GM23248 (cell line): ENCODE data around the gene BICC1. TPM values are rescaled to one million over a fixed set of nuclear protein-coding genes. Genes with fewer than 3 reads are reported as not detected.

Source experiments
- DNase-seq: peaks from one replicate; pipeline ENCODE4 v3.0.0-alpha.2; 2015
- H2AFZ ChIP-seq: fragments of 200-600 bp; sonication (generic); 2 replicates; pipeline ENCODE4 v1.6.1; 2016; ENCODE audit warnings: antibody characterized with exemption
- H3F3A ChIP-seq: fragments of 200-600 bp; sonication (generic); 2 replicates; pipeline ENCODE4 v1.6.1; 2016; ENCODE audit warnings: mild to moderate bottlenecking, antibody characterized with exemption, mixed run types; ENCODE audit not compliant: insufficient read depth
- H3K27ac ChIP-seq: fragments of 200-600 bp; sonication (generic); 2 replicates; pipeline ENCODE4 v1.5.1; 2016; ENCODE audit warnings: mild to moderate bottlenecking
- H3K27me3 ChIP-seq: fragments of 200-600 bp; sonication (generic); replicated peaks from 2 replicates; pipeline ENCODE4 v1.6.1; 2016; ENCODE audit warnings: mild to moderate bottlenecking; ENCODE audit not compliant: insufficient read depth
- H3K36me3 ChIP-seq: fragments of 200-600 bp; sonication (generic); 2 replicates; pipeline ENCODE4 v1.6.1; 2016; ENCODE audit warnings: low read depth, mild to moderate bottlenecking
- H3K4me1 ChIP-seq: fragments of 200-600 bp; sonication (generic); 2 replicates; pipeline ENCODE4 v1.6.1; 2016; ENCODE audit warnings: mild to moderate bottlenecking; ENCODE audit not compliant: insufficient read depth
- H3K4me2 ChIP-seq: fragments of 200-600 bp; sonication (generic); one replicate; pipeline ENCODE4 v1.6.1; 2016; ENCODE audit warnings: mild to moderate bottlenecking; ENCODE audit not compliant: unreplicated experiment
- H3K4me3 ChIP-seq: fragments of 200-600 bp; sonication (generic); 2 replicates; pipeline ENCODE4 v1.5.1; 2016; ENCODE audit warnings: mild to moderate bottlenecking
- H3K79me2 ChIP-seq: fragments of 200-600 bp; sonication (generic); 2 replicates; pipeline ENCODE4 v1.6.1; 2016; ENCODE audit warnings: mild to moderate bottlenecking; ENCODE audit not compliant: insufficient read depth
- H3K9ac ChIP-seq: fragments of 200-600 bp; sonication (generic); 2 replicates; pipeline ENCODE4 v1.6.1; 2016; ENCODE audit warnings: mild to moderate bottlenecking
- H3K9me2 ChIP-seq: fragments of 200-600 bp; sonication (generic); 2 replicates; pipeline ENCODE4 v1.6.1; 2016; ENCODE audit warnings: mixed run types, mild to moderate bottlenecking, moderate library complexity; ENCODE audit not compliant: insufficient read depth
- H3K9me3 ChIP-seq: fragments of 200-600 bp; sonication (generic); one replicate; pipeline ENCODE4 v1.6.1; 2017; ENCODE audit warnings: low read depth
- H4K20me1 ChIP-seq: fragments of 200-600 bp; sonication (generic); 2 replicates; pipeline ENCODE4 v1.6.0; 2016; ENCODE audit not compliant: insufficient read depth
- EZH2 ChIP-seq: fragments of 200-600 bp; sonication (generic); IDR thresholded peaks from 2 replicates; pipeline ENCODE4 v1.6.1; 2018; ENCODE audit warnings: antibody characterized with exemption, mild to moderate bottlenecking; ENCODE audit not compliant: insufficient read depth, poor library complexity, severe bottlenecking
- EZH2phosphoT487 ChIP-seq: fragments of 200-600 bp; sonication (generic); IDR thresholded peaks from 2 replicates; pipeline ENCODE4 v1.6.1; 2018; ENCODE audit warnings: antibody characterized with exemption, moderate library complexity, mild to moderate bottlenecking, low read depth; ENCODE audit not compliant: insufficient read depth
- WGBS, 2 experiments: methylation state at CpG; one replicate each; pipeline ENCODE4 v1.1.6; 2015 to 2017; ENCODE audit warnings: low lambda C conversion rate in 2 of 2, low coverage in 1 of 2; ENCODE audit errors: missing lambda C conversion rate in 2 of 2; 5-methylcytosine and 5-hydroxymethylcytosine counted together
- in situ Hi-C: fragments of 300-500 bp; cut with MboI; formaldehyde crosslinking; loops from 2 replicates; pipeline ENCODE4 v1.15.0; 2020
- polyA plus RNA-seq: library from polyadenylated mRNA; unstranded; fragments of >200 nt; fragmentation: Nextera tagmentation; extraction: Ambion mirVana; gene quantifications from 2 replicates; pipeline ENCODE4 v1.2.1, GENCODE V29; 2016
- total RNA-seq: library from RNA; depleted of rRNA; stranded (reverse); fragments of >200 nt; shearing (Covaris generic); gene quantifications from 2 replicates; pipeline ENCODE4 v1.2.3, GENCODE V29; 2014

BICC1 gene
- total and polyA plus RNA-seq, 2 experiments from 2014 or later, result 80.5 to 97.0 TPM

GRCh38 chr10:58840840-58841435, 328.3 kb downstream of the BICC1 start:
- WGBS, 2 experiments, result 92 to 100% methylated on average over 1 of the region's 1 CpG
- Histone ChIP-seq H2AFZ (no peak overlapping the region), H3K4me1 (0 out of 2 replicates have a peak, but pooled peaks cover 5% of the 10 kb centered on the region), H3K4me3 (no peak overlapping the region), H3K79me2 (no peaks in the 10 kb centered on the region), H4K20me1 (no peaks in the 10 kb centered on the region), H3K9ac (no peak overlapping the region), H3F3A (no peaks in the 10 kb centered on the region), H3K36me3 (no peaks in the 10 kb centered on the region), H3K9me2 (no peaks in the 10 kb centered on the region), H3K4me2 (no peak overlapping the region), H3K9me3 (no peaks in the 10 kb centered on the region), H3K27ac (no peak overlapping the region), H3K27me3 (no peaks in the 10 kb centered on the region)
- DNase-seq, result no peak
- in situ Hi-C loops, result no loop called here
- no peak for TF ChIP-seq EZH2phosphoT487
- TF ChIP-seq EZH2, result no peak

- TF ChIP-seq EZH2, result no peak
- WGBS, 2 experiments, result 83 to 88% methylated on average over 4 of the region's 4 CpGs
- Histone ChIP-seq H3K4me2 (no peak overlapping the region), H3K9ac (no peak overlapping the region), H3K4me3 (no peak overlapping the region), H3K9me2 (no peaks in the 10 kb centered on the region), H4K20me1 (no peaks in the 10 kb centered on the region), H3K4me1 (0 out of 2 replicates have a peak, but pooled peaks cover 5% of the 10 kb centered on the region), H3K9me3 (no peaks in the 10 kb centered on the region), H3K27ac (no peak overlapping the region), H3K36me3 (no peaks in the 10 kb centered on the region), H3F3A (no peaks in the 10 kb centered on the region), H3K79me2 (no peaks in the 10 kb centered on the region), H3K27me3 (no peaks in the 10 kb centered on the region), H2AFZ (no peak overlapping the region)
- in situ Hi-C loops, result no loop called here
- DNase-seq, result no peak
Measured at GRCh38 chr10:58842860-58843376, 330.2 kb downstream of the BICC1 start.

- Histone ChIP-seq H2AFZ (no peak overlapping the region), H3K9me2 (no peaks in the 10 kb centered on the region), H3K36me3 (no peaks in the 10 kb centered on the region), H3K4me2 (no peak overlapping the region), H3K27me3 (no peaks in the 10 kb centered on the region), H3K9me3 (no peaks in the 10 kb centered on the region), H3K27ac (no peak overlapping the region), H3K4me1 (0 out of 2 replicates have a peak, but pooled peaks cover 5% of the 10 kb centered on the region), H3F3A (no peaks in the 10 kb centered on the region), H4K20me1 (no peaks in the 10 kb centered on the region), H3K4me3 (no peak overlapping the region), H3K9ac (no peak overlapping the region), H3K79me2 (no peaks in the 10 kb centered on the region)
- in situ Hi-C loops, result no loop called here
- no peak for TF ChIP-seq EZH2phosphoT487
- no peak for TF ChIP-seq EZH2
- no peak for DNase-seq
- 92 to 95% methylated on average over 4 of the region's 4 CpGs for WGBS, 2 experiments
Measured at GRCh38 chr10:58843760-58844159, 331.1 kb downstream of the BICC1 start.

GRCh38 chr10:58844680-58845079, 332.0 kb downstream of the BICC1 start:
- Histone ChIP-seq H2AFZ (no peak overlapping the region), H3K9me2 (no peaks in the 10 kb centered on the region), H3K4me3 (no peak overlapping the region), H3K27me3 (no peaks in the 10 kb centered on the region), H3K4me1 (0 out of 2 replicates have a peak, but pooled peaks cover 5% of the 10 kb centered on the region), H3K9ac (no peak overlapping the region), H3K27ac (no peak overlapping the region), H3F3A (no peaks in the 10 kb centered on the region), H3K9me3 (no peaks in the 10 kb centered on the region), H3K36me3 (no peaks in the 10 kb centered on the region), H4K20me1 (no peaks in the 10 kb centered on the region), H3K4me2 (no peak overlapping the region), H3K79me2 (no peaks in the 10 kb centered on the region)
- no peak for DNase-seq
- TF ChIP-seq EZH2phosphoT487 (no peak), EZH2 (no peak)
- 84 to 88% methylated on average over 3 of the region's 3 CpGs for WGBS, 2 experiments
- in situ Hi-C loops, result no loop called here
